Measurements from ENCODE around the gene UBE2K. TPM values are rescaled to one million over a fixed set of nuclear protein-coding genes. Genes with fewer than 3 reads are reported as not detected.

Gene UBE2K, protein sequence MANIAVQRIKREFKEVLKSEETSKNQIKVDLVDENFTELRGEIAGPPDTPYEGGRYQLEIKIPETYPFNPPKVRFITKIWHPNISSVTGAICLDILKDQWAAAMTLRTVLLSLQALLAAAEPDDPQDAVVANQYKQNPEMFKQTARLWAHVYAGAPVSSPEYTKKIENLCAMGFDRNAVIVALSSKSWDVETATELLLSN
- 18.2 and 19.9 TPM in 2 replicates for total RNA-seq

DNA sequence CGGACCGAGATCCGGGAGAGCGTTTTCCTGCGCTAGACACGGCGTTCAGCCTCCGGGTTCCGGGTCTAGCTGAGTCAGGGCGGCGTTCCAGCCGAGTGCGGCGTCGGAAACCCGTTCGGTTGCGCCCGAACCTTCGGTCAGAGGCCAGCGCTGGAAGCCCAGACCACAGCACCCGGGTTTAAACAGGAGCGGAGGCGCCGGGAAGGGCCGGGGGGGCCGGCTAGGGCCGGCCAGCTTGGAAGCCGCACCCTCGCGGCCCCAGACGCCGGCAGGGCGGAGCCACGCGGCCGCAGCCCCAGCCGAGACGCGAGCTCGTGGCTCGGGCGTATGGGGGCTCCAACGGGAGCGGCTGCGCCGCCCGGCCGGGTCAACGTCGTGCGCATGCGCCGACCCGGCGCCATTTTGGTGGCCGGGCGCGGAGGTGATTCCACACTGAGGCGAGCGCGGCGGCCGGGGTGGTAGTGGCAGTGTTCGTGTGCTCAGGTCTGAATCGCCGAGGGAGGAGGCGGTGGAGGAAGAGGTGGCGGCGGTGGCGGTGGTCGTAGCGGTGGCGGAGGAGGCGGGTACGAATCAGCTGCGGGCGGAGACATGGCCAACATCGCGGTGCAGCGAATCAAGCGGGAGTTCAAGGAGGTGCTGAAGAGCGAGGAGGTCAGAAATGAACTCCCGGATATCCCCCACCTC, at the start of gene UBE2K:
Gene UBE2K (plus strand): TSS at position 397 of the 684 bp plus-strand sequence. CDS start 192 bp downstream, at position 589.

Other genes with a start within 250 kb of the UBE2K start
- 2,337 and 2,625 TPM in 2 replicates for gene RPL9, start 239.2 kb upstream of the UBE2K start, total RNA-seq
- 6.4 and 8.2 TPM in 2 replicates for gene LIAS, start 239.1 kb upstream of the UBE2K start, total RNA-seq
- 665 and 779 TPM in 2 replicates for gene UGDH, start 170.7 kb upstream of the UBE2K start, total RNA-seq
- gene SMIM14, start 59.3 kb upstream of the UBE2K start, total RNA-seq, result 47.9 and 61.6 TPM in 2 replicates